ENCODE data around the gene SYCN.

SYCN gene

GRCh38 chr19:39181500-39182173 lies 22.4 kb downstream of the SYCN start:
- DNase-seq (ENCODE audit: low spot score), result no peak
- no peak for TF ChIP-seq CTCF (IDR thresholded peaks at IDR 0.05)
- no peak overlapping the region for H3K27ac ChIP-seq
- H3K4me3 ChIP-seq, result no peak overlapping the region

- no peak for TF ChIP-seq CTCF (IDR thresholded peaks at IDR 0.05)
Observed at GRCh38 chr19:39180749-39181148, 23.3 kb downstream of the SYCN start.

GRCh38 chr19:39179754-39180153 lies 24.3 kb downstream of the SYCN start:
- no peak for TF ChIP-seq CTCF (IDR thresholded peaks at IDR 0.05)
- Histone ChIP-seq H3K4me3 (no peak overlapping the region), H3K27ac (no peak overlapping the region)
- no peak for DNase-seq (ENCODE audit: low spot score)

More at GRCh38 chr19:39180749-39181148, 23.3 kb downstream of the SYCN start:
- Histone ChIP-seq H3K27ac (no peak overlapping the region), H3K4me3 (no peak overlapping the region)
- no peak for DNase-seq (ENCODE audit: low spot score)

GRCh38 chr19:39178296-39179006 lies 25.6 kb downstream of the SYCN start:
- no peak for DNase-seq (ENCODE audit: low spot score)
- Histone ChIP-seq H3K27ac (no peak overlapping the region), H3K4me3 (no peak overlapping the region)
- no peak for TF ChIP-seq CTCF (IDR thresholded peaks at IDR 0.05)

GRCh38 chr19:39177736-39178135 lies 26.3 kb downstream of the SYCN start:
- TF ChIP-seq CTCF (IDR thresholded peaks at IDR 0.05), result no peak
- no peak overlapping the region for H3K27ac ChIP-seq
- no peak for DNase-seq (ENCODE audit: low spot score)
- no peak overlapping the region for H3K4me3 ChIP-seq

- DNase-seq (ENCODE audit: low spot score), result no peak
- no peak for TF ChIP-seq CTCF (IDR thresholded peaks at IDR 0.05)
- no peak overlapping the region for H3K27ac ChIP-seq
Observed at GRCh38 chr19:39177110-39177699, 26.9 kb downstream of the SYCN start.

More at GRCh38 chr19:39177110-39177699, 26.9 kb downstream of the SYCN start:
- no peak overlapping the region for H3K4me3 ChIP-seq

Data from coronary artery (tissue), 2 donors.